AG09309 (cell line): ENCODE results near the gene MYCBP2.

Experiments used
- DNase-seq: peaks from one replicate; pipeline ENCODE4 v3.0.0-alpha.2; 2010; ENCODE audit warnings: low read depth
- H3K4me3 ChIP-seq: 2 replicates; pipeline ENCODE4 v1.5.1; 2011; ENCODE audit warnings: mild to moderate bottlenecking, low read depth, low read length, moderate library complexity; ENCODE audit not compliant: control insufficient read depth
- CTCF ChIP-seq: IDR thresholded peaks from 2 replicates; pipeline ENCODE4 v1.5.1; 2011; ENCODE audit warnings: mild to moderate bottlenecking, low read depth, low read length, inconsistent platforms; ENCODE audit not compliant: insufficient read depth, control insufficient read depth; ENCODE audit errors: missing control alignments

The MYCBP2 gene

GRCh38 chr13:77326905-77327604, at the start of gene MYCBP2:
TSS of gene MYCBP2 (minus strand) at chr13:77327094. CDS start at chr13:77326775, 319 bp downstream.
- TF ChIP-seq CTCF: no peak
- DNase-seq: peak; percentile 92
- peak within 1 kb of the TSS; percentile 69 for H3K4me3 ChIP-seq

DNA sequence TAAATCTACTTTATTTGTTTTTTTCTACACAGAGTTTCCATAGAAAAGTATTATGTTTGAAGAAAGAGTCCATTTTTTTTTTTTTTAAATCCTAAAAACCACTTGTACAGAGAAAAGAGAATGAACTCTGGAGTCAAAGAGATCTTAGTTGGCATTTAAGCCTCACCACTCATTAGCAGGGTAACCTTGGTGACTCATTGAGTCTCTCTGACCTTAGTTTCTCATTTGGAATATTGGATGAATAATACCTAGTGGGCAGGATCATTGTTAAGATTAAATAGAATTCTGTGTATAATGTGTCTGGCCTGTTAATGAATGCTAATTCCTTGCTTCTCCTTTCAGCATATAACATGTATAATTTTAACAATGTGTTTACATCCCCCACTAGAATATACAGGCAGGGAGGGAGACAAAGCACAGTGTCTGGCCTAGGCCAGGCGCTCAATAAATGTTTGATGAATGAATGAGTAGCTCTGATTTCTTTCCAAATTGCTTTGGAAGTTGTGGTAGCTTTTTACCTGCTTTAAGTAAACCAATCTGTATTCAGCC, 48.7 kb upstream of the MYCBP2 start:
- no peak overlapping the region for H3K4me3 ChIP-seq
- DNase-seq: no peak
- TF ChIP-seq CTCF: no peak

- DNase-seq: no peak
- H3K4me3 ChIP-seq: no peak overlapping the region
- TF ChIP-seq CTCF: no peak
Measured at GRCh38 chr13:77374786-77375185, 47.9 kb upstream of the MYCBP2 start.

DNA sequence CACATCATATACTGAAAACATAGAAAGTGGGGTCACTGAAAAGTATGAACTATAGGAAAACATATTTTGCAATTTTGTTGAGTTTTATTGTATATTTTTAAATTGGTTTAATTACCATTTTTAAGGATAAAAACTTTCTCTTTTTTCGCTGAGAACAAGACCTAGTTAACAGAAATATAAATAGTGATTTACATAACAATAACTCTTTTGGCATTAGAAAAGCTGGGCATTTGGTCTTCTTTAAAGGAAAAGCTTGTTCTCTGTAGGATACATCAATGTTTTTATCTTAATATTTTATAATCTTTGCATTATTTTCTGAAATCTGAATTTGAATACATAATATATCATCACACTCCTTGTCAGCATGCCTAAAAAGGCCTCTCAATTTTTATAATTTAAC, 47.4 kb upstream of the MYCBP2 start:
- no peak overlapping the region for H3K4me3 ChIP-seq
- TF ChIP-seq CTCF: no peak
- DNase-seq: no peak

- H3K4me3 ChIP-seq: no peak overlapping the region
- no peak for DNase-seq
- no peak for TF ChIP-seq CTCF
Measured at GRCh38 chr13:77373502-77373901, 46.6 kb upstream of the MYCBP2 start.

GRCh38 chr13:77372275-77372674, 45.4 kb upstream of the MYCBP2 start:
- DNase-seq: no peak

More at GRCh38 chr13:77372275-77372674, 45.4 kb upstream of the MYCBP2 start:
- no peak for TF ChIP-seq CTCF
- H3K4me3 ChIP-seq: no peak overlapping the region
